H9 (cell line): ENCODE measurements around the gene COL4A2. TPM values are rescaled to one million over a fixed set of nuclear protein-coding genes. Genes with fewer than 3 reads are reported as not detected.
A peak's percentile ranks its signal among the peaks of the same experiment; 100 is the strongest.

Experiments
- DNase-seq: peaks from one replicate; pipeline ENCODE4 v3.0.0-alpha.2; 2017
- H2AFZ ChIP-seq: one replicate; pipeline ENCODE4 v1.6.1; 2013; ENCODE audit warnings: mild to moderate bottlenecking, low read length, control low read depth, moderate library complexity
- H2AK5ac ChIP-seq: 2 replicates; pipeline ENCODE4 v1.6.1; 2013; ENCODE audit warnings: low read length, control low read depth, mixed read lengths; ENCODE audit not compliant: insufficient read length
- H2BK120ac ChIP-seq: one replicate; pipeline ENCODE4 v1.6.1; 2013; ENCODE audit warnings: low read depth, mild to moderate bottlenecking, low read length, control low read depth, inconsistent platforms; ENCODE audit not compliant: poor library complexity, severe bottlenecking
- H2BK12ac ChIP-seq: 2 replicates; pipeline ENCODE4 v1.6.1; 2013; ENCODE audit warnings: low read length, control low read depth, mixed read lengths, low read depth; ENCODE audit not compliant: insufficient read length
- H2BK15ac ChIP-seq: 2 replicates; pipeline ENCODE4 v1.6.1; 2013; ENCODE audit warnings: low read depth, low read length, control low read depth
- H2BK20ac ChIP-seq: one replicate; pipeline ENCODE4 v1.6.1; 2013; ENCODE audit warnings: low read depth, mild to moderate bottlenecking, low read length, control low read depth, inconsistent platforms; ENCODE audit not compliant: poor library complexity, severe bottlenecking
- H2BK5ac ChIP-seq: 2 replicates; pipeline ENCODE4 v1.6.1; 2013; ENCODE audit warnings: low read length, control low read depth, mixed read lengths; ENCODE audit not compliant: insufficient read length
- H3K14ac ChIP-seq: 2 replicates; pipeline ENCODE4 v1.6.1; 2013; ENCODE audit warnings: low read length, control low read depth; ENCODE audit not compliant: insufficient read depth
- H3K18ac ChIP-seq: 2 replicates; pipeline ENCODE4 v1.6.1; 2013; ENCODE audit warnings: low read depth, mild to moderate bottlenecking, mixed read lengths, low read length, control low read depth; ENCODE audit not compliant: insufficient read length
- H3K23ac ChIP-seq: 2 replicates; pipeline ENCODE4 v1.6.1; 2013; ENCODE audit warnings: low read length, control low read depth, mixed read lengths, low read depth; ENCODE audit not compliant: insufficient read length
- H3K23me2 ChIP-seq: 2 replicates; pipeline ENCODE4 v1.6.1; 2013; ENCODE audit warnings: low read depth, mild to moderate bottlenecking, mixed read lengths, low read length, control low read depth; ENCODE audit not compliant: insufficient read length, poor library complexity, severe bottlenecking
- H3K27ac ChIP-seq: 2 replicates; pipeline ENCODE4 v1.5.1; 2013; ENCODE audit warnings: low read length, control low read depth, mixed read lengths, low read depth; ENCODE audit not compliant: insufficient read length
- H3K27me3 ChIP-seq: 2 replicates; pipeline ENCODE4 v1.6.1; 2013; ENCODE audit warnings: low read length, control low read depth, inconsistent platforms; ENCODE audit not compliant: insufficient read depth
- H3K4ac ChIP-seq: 2 replicates; pipeline ENCODE4 v1.6.1; 2013; ENCODE audit warnings: low read depth, mild to moderate bottlenecking, control low read depth, inconsistent platforms, low read length, moderate library complexity
- H3K4me1 ChIP-seq: 2 replicates; pipeline ENCODE4 v1.6.1; 2013; ENCODE audit warnings: low read length, control low read depth, inconsistent platforms; ENCODE audit not compliant: insufficient read depth
- H3K4me2 ChIP-seq: 2 replicates; pipeline ENCODE4 v1.6.1; 2013; ENCODE audit warnings: low read length, control low read depth, mixed read lengths; ENCODE audit not compliant: insufficient read length, insufficient read depth
- H3K56ac ChIP-seq: 2 replicates; pipeline ENCODE4 v1.6.1; 2013; ENCODE audit warnings: low read depth, mild to moderate bottlenecking, mixed read lengths, low read length, control low read depth; ENCODE audit not compliant: insufficient read length
- H3K79me1 ChIP-seq: 2 replicates; pipeline ENCODE4 v1.6.1; 2013; ENCODE audit warnings: low read depth, mild to moderate bottlenecking, moderate library complexity, low read length, control low read depth, inconsistent platforms; ENCODE audit not compliant: insufficient read depth, poor library complexity, severe bottlenecking
- H3K79me2 ChIP-seq: 2 replicates; pipeline ENCODE4 v1.6.1; 2013; ENCODE audit warnings: low read length, control low read depth, inconsistent platforms; ENCODE audit not compliant: insufficient read depth
- H3K9ac ChIP-seq: 2 replicates; pipeline ENCODE4 v1.6.1; 2013; ENCODE audit warnings: low read length, control low read depth, mixed read lengths; ENCODE audit not compliant: insufficient read length; ENCODE audit errors: extremely low read depth
- H3K9me3 ChIP-seq: one replicate; pipeline ENCODE4 v1.6.1; 2013; ENCODE audit warnings: low read depth, low read length, inconsistent platforms; ENCODE audit not compliant: control insufficient read depth
- H3T11ph ChIP-seq: one replicate; pipeline ENCODE4 v1.6.1; 2013; ENCODE audit warnings: mild to moderate bottlenecking, low read length, control low read depth, inconsistent platforms
- H4K20me1 ChIP-seq: one replicate; pipeline ENCODE4 v1.6.1; 2013; ENCODE audit not compliant: control insufficient read depth, insufficient read length, insufficient read depth
- H4K5ac ChIP-seq: 2 replicates; pipeline ENCODE4 v1.6.1; 2013; ENCODE audit warnings: low read depth, mild to moderate bottlenecking, mixed read lengths, low read length, control low read depth; ENCODE audit not compliant: insufficient read length
- H4K8ac ChIP-seq: replicated peaks from 2 replicates; pipeline ENCODE4 v1.6.1; 2013; ENCODE audit warnings: low read length, control low read depth, mixed read lengths, low read depth; ENCODE audit not compliant: insufficient read length
- H4K91ac ChIP-seq: 2 replicates; pipeline ENCODE4 v1.6.1; 2013; ENCODE audit warnings: low read depth, mild to moderate bottlenecking, moderate library complexity, mixed read lengths, low read length, control low read depth; ENCODE audit not compliant: insufficient read length
- H3K27ac Mint-ChIP-seq, 3 experiments: 2 replicates in 2 of 3; 3 replicates in 1 of 3; pipeline ENCODE4 v1.8.0; 2020 to 2021; ENCODE audit warnings: mixed read lengths in 3 of 3, mild to moderate bottlenecking in 1 of 3, moderate library complexity in 1 of 3
- H3K27me3 Mint-ChIP-seq: 2 replicates; pipeline ENCODE4 v1.8.0; 2021; ENCODE audit warnings: low read depth, mild to moderate bottlenecking, moderate library complexity, mixed read lengths
- H3K36me3 Mint-ChIP-seq, 3 experiments: 2 replicates in 2 of 3; 3 replicates in 1 of 3; pipeline ENCODE4 v1.8.0; 2020 to 2021; ENCODE audit warnings: low read depth in 3 of 3, mixed read lengths in 3 of 3; ENCODE audit not compliant: insufficient read depth in 1 of 3
- H3K4me1 Mint-ChIP-seq, 2 experiments: 2 replicates each; pipeline ENCODE4 v1.8.0; 2020; ENCODE audit warnings: mixed read lengths in 2 of 2
- H3K4me3 Mint-ChIP-seq, 2 experiments: 2 replicates in 1 of 2; 3 replicates in 1 of 2; pipeline ENCODE4 v1.8.0; 2020 to 2021; ENCODE audit warnings: mild to moderate bottlenecking in 2 of 2, mixed read lengths in 2 of 2, moderate library complexity in 1 of 2
- H3K9me3 Mint-ChIP-seq, 2 experiments: 2 replicates in 1 of 2; 3 replicates in 1 of 2; pipeline ENCODE4 v1.8.0; 2020; ENCODE audit warnings: mild to moderate bottlenecking in 2 of 2, mixed read lengths in 2 of 2, moderate library complexity in 1 of 2
- WGBS: extraction: QIAGEN DNeasy Blood & Tissue Kit; methylation state at CpG from one replicate; pipeline ENCODE4 v1.1.7; 2013; ENCODE audit warnings: missing lambda C conversion rate, low lambda C conversion rate, mixed read lengths; ENCODE audit not compliant: insufficient read length; ENCODE audit errors: extremely low coverage; 5-methylcytosine and 5-hydroxymethylcytosine counted together
- total RNA-seq: library from RNA; stranded (reverse); gene quantifications from 2 replicates; pipeline ENCODE4 v1.2.1, GENCODE V29; 2021
- TF ChIP-seq, protein P1 (sequence below): fragments of 200-600 bp; sonication (generic); conservative IDR thresholded peaks from 3 replicates; pipeline ENCODE4 v1.8.0; 2021; ENCODE audit warnings: antibody characterized with exemption, mild to moderate bottlenecking

COL4A2 gene
- total RNA-seq, 1 experiment from 2014 or later: 76.5 TPM

DNA sequence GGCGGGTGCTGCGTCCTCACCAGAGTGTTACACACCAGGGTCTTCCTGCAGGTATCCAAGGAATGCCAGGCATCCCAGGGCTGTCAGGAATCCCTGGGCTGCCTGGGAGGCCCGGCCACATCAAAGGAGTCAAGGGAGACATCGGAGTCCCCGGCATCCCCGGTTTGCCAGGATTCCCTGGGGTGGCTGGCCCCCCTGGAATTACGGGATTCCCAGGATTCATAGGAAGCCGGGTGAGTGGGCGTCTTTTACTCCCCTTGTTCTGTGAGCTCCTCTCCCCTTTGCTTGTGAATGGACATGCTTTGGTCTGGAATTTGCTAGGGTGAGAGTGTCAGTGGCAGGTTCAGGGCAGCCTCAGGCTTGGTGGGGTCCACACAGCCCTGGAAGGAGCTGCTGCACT, 178.5 kb downstream of the COL4A2 start:
- peak overlapping the region; percentile 50 for H4K91ac ChIP-seq
- H3K79me2 ChIP-seq: no peaks in the 10 kb centered on the region
- peaks cover 4% of the 10 kb centered on the region for H3K23me2 ChIP-seq
- H3K9ac ChIP-seq: peak overlapping the region; percentile 69
- no peaks in the 10 kb centered on the region for H3K9me3 ChIP-seq
- H3K18ac ChIP-seq: peak overlapping the region; percentile 76
- TF ChIP-seq, protein P1, sequence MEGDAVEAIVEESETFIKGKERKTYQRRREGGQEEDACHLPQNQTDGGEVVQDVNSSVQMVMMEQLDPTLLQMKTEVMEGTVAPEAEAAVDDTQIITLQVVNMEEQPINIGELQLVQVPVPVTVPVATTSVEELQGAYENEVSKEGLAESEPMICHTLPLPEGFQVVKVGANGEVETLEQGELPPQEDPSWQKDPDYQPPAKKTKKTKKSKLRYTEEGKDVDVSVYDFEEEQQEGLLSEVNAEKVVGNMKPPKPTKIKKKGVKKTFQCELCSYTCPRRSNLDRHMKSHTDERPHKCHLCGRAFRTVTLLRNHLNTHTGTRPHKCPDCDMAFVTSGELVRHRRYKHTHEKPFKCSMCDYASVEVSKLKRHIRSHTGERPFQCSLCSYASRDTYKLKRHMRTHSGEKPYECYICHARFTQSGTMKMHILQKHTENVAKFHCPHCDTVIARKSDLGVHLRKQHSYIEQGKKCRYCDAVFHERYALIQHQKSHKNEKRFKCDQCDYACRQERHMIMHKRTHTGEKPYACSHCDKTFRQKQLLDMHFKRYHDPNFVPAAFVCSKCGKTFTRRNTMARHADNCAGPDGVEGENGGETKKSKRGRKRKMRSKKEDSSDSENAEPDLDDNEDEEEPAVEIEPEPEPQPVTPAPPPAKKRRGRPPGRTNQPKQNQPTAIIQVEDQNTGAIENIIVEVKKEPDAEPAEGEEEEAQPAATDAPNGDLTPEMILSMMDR: no peak
- peak; percentile 96 for DNase-seq
- H3K4me2 ChIP-seq: peak overlapping the region; percentile 30
- H3K79me1 ChIP-seq: no peaks in the 10 kb centered on the region
- H2BK12ac ChIP-seq: peak overlapping the region; percentile 64
- no peak overlapping the region for H3K56ac ChIP-seq
- H3K4ac ChIP-seq: peak overlapping the region; percentile 15
- peak overlapping the region; percentile 92 to 98 (median 98) for H3K27ac Mint-ChIP-seq
- no peak overlapping the region for H3T11ph ChIP-seq
- no peaks in the 10 kb centered on the region for H3K27me3 ChIP-seq
- no peaks in the 10 kb centered on the region for H3K27me3 Mint-ChIP-seq
- H2AK5ac ChIP-seq: no peak overlapping the region
- peaks cover 8 to 52% (median 44%) of the 10 kb centered on the region in 3 experiments; a peak in 6 of 7 replicates for H3K36me3 Mint-ChIP-seq
- peak overlapping the region; percentile 74 for H3K14ac ChIP-seq
- H3K4me1 ChIP-seq: peaks cover 11% of the 10 kb centered on the region
- peak overlapping the region; percentile 46 for H4K8ac ChIP-seq
- H2BK5ac ChIP-seq: peak overlapping the region; percentile 25
- no peaks in the 10 kb centered on the region for H3K9me3 Mint-ChIP-seq
- H3K23ac ChIP-seq: no peak overlapping the region
- no peaks in the 10 kb centered on the region for H4K20me1 ChIP-seq
- WGBS: no CpG with 5 or more reads among the region's 9 CpGs
- 0 out of 5 replicates have a peak overlapping the region, but pooled peaks of 1 of the 2 experiments have one; percentile 12 for H3K4me3 Mint-ChIP-seq
- peak overlapping the region; percentile 88 for H3K27ac ChIP-seq
- no peak overlapping the region for H2BK15ac ChIP-seq
- H2BK120ac ChIP-seq: no peak overlapping the region
- peaks cover 36 to 44% of the 10 kb centered on the region in 2 experiments for H3K4me1 Mint-ChIP-seq
- H4K5ac ChIP-seq: peak overlapping the region; percentile 20
- no peak overlapping the region for H2BK20ac ChIP-seq
- H2AFZ ChIP-seq: no peak overlapping the region
